Measurements from ENCODE around the gene ENOX1. TPM values are rescaled to one million over a fixed set of nuclear protein-coding genes. Genes with fewer than 3 reads are reported as not detected.

ENOX1 gene
- total RNA-seq, 1 donor from 2014 or later: 1.1 TPM

GRCh38 chr13:43650882-43651281, 135.9 kb downstream of the ENOX1 start:
- Mint-ChIP-seq H3K27me3 (ENCODE audit: insufficient read depth, low read depth) (no peaks in the 10 kb centered on the region), H3K4me3 (no peak overlapping the region), H3K27ac (no peak overlapping the region), H3K9me3 (no peaks in the 10 kb centered on the region), H3K36me3 (no peaks in the 10 kb centered on the region), H3K4me1 (peaks cover 12% of the 10 kb centered on the region)
- Histone ChIP-seq H3K79me2 (ENCODE audit: low read depth) (no peaks in the 10 kb centered on the region), H3K4me3 (no peak overlapping the region), H3K9ac (no peak overlapping the region), H3K27ac (no peak overlapping the region), H2AFZ (replicated peaks) (no peak overlapping the region), H3K36me3 (no peaks in the 10 kb centered on the region), H3K4me1 (no peaks in the 10 kb centered on the region), H3K27me3 (no peaks in the 10 kb centered on the region), H3F3A (ENCODE audit: low read depth) (no peaks in the 10 kb centered on the region), H3K4me2 (no peak overlapping the region), H4K20me1 (ENCODE audit: low read depth) (no peaks in the 10 kb centered on the region), H3K9me3 (ENCODE audit: low read depth) (no peaks in the 10 kb centered on the region)
- DNase-seq (ENCODE audit: low spot score): no peak
- TF ChIP-seq, protein P1, sequence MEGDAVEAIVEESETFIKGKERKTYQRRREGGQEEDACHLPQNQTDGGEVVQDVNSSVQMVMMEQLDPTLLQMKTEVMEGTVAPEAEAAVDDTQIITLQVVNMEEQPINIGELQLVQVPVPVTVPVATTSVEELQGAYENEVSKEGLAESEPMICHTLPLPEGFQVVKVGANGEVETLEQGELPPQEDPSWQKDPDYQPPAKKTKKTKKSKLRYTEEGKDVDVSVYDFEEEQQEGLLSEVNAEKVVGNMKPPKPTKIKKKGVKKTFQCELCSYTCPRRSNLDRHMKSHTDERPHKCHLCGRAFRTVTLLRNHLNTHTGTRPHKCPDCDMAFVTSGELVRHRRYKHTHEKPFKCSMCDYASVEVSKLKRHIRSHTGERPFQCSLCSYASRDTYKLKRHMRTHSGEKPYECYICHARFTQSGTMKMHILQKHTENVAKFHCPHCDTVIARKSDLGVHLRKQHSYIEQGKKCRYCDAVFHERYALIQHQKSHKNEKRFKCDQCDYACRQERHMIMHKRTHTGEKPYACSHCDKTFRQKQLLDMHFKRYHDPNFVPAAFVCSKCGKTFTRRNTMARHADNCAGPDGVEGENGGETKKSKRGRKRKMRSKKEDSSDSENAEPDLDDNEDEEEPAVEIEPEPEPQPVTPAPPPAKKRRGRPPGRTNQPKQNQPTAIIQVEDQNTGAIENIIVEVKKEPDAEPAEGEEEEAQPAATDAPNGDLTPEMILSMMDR (IDR thresholded peaks at IDR 0.05): no peak
- TF ChIP-seq EZH2phosphoT487 (IDR thresholded peaks at IDR 0.05): no peak
- TF ChIP-seq EZH2 (IDR thresholded peaks at IDR 0.05): no peak

DNA sequence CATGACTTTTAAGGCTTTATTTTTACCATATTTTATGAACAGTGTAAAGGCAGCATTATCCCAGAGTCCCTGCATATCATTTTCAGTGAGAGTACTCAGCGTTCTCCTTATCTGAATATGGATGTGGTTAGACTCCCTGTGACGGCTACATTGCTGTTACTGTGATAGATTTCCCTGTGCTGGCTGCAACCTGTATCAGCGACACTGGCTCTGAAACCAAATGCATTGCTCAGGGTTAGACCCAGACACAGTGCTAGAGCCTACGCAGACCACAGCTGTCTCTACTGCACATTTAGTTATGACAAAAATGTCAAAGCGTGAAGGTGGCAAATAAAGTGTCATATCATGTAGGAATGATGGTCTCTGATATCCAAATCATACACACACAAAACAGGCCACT, 138.0 kb downstream of the ENOX1 start:
- Mint-ChIP-seq H3K27me3 (ENCODE audit: insufficient read depth, low read depth) (no peaks in the 10 kb centered on the region), H3K36me3 (no peaks in the 10 kb centered on the region), H3K9me3 (no peaks in the 10 kb centered on the region), H3K4me1 (peaks cover 12% of the 10 kb centered on the region), H3K4me3 (no peak overlapping the region), H3K27ac (no peak overlapping the region)
- H3K9me3 ChIP-seq (ENCODE audit: low read depth): no peaks in the 10 kb centered on the region
- TF ChIP-seq EZH2 (IDR thresholded peaks at IDR 0.05) (no peak), EZH2phosphoT487 (IDR thresholded peaks at IDR 0.05) (no peak)
- TF ChIP-seq, protein P1 (IDR thresholded peaks at IDR 0.05): no peak
- no peaks in the 10 kb centered on the region for H3K27me3 ChIP-seq
- no peak overlapping the region for H3K9ac ChIP-seq
- no peaks in the 10 kb centered on the region for H3K36me3 ChIP-seq
- no peak overlapping the region for H3K27ac ChIP-seq
- H3K79me2 ChIP-seq (ENCODE audit: low read depth): no peaks in the 10 kb centered on the region
- H3F3A ChIP-seq (ENCODE audit: low read depth): no peaks in the 10 kb centered on the region
- no peaks in the 10 kb centered on the region for H3K4me1 ChIP-seq
- no peak overlapping the region for H3K4me3 ChIP-seq
- H3K4me2 ChIP-seq: no peak overlapping the region
- no peaks in the 10 kb centered on the region for H4K20me1 ChIP-seq (ENCODE audit: low read depth)
- H2AFZ ChIP-seq (replicated peaks): no peak overlapping the region
- no peak for DNase-seq (ENCODE audit: low spot score)

- H3K4me3 ChIP-seq: no peak overlapping the region
- no peaks in the 10 kb centered on the region for H3K9me3 ChIP-seq (ENCODE audit: low read depth)
- no peaks in the 10 kb centered on the region for H3K36me3 ChIP-seq
- H2AFZ ChIP-seq (replicated peaks): no peak overlapping the region
- H3K4me1 ChIP-seq: no peaks in the 10 kb centered on the region
- no peaks in the 10 kb centered on the region for H3K36me3 Mint-ChIP-seq
- H4K20me1 ChIP-seq (ENCODE audit: low read depth): no peaks in the 10 kb centered on the region
- TF ChIP-seq, protein P1 (IDR thresholded peaks at IDR 0.05): no peak
- TF ChIP-seq EZH2phosphoT487 (IDR thresholded peaks at IDR 0.05) (no peak), EZH2 (IDR thresholded peaks at IDR 0.05) (no peak)
- no peaks in the 10 kb centered on the region for H3K27me3 Mint-ChIP-seq (ENCODE audit: insufficient read depth, low read depth)
- H3K79me2 ChIP-seq (ENCODE audit: low read depth): no peaks in the 10 kb centered on the region
- H3K27ac Mint-ChIP-seq: no peak overlapping the region
- H3K4me1 Mint-ChIP-seq: peaks cover 3% of the 10 kb centered on the region
- no peak overlapping the region for H3K9ac ChIP-seq
- no peaks in the 10 kb centered on the region for H3K27me3 ChIP-seq
- no peak overlapping the region for H3K27ac ChIP-seq
- H3F3A ChIP-seq (ENCODE audit: low read depth): no peaks in the 10 kb centered on the region
- no peaks in the 10 kb centered on the region for H3K9me3 Mint-ChIP-seq
- DNase-seq (ENCODE audit: low spot score): no peak
- no peak overlapping the region for H3K4me2 ChIP-seq
- no peak overlapping the region for H3K4me3 Mint-ChIP-seq
These were observed 139.3 kb downstream of the ENOX1 start for GRCh38 chr13:43647471-43647870.
